ENCODE measurements around the gene QPRT. TPM values are rescaled to one million over a fixed set of nuclear protein-coding genes. Genes with fewer than 3 reads are reported as not detected.
"Not testable (repeated sequence)": the region's sequence is repeated elsewhere in the genome, so short reads cannot be mapped to it uniquely, and the experiment has no call there.

QPRT gene
- total RNA-seq, 1 donor from 2014 or later: 20.7 TPM

DNA sequence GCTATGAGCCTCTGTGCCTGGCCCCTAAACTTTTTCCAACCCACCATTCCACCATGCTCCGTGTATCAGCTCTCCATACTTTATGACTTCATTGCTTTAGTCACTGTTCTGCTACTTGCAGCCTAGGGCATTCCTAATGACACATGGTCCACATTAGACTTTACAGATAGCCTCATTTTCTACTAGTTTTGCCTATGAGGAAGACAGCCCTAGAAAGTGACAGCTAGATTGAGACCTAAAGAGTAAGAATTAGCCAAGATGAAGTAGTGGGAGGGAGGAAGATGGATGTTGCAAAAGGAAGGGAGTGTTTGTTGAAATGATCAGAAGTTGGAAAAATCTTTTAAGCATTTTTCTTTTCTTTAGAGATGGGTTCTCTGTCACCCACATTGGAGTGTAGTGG is 55.8 kb downstream of the QPRT start:
- no peak overlapping the region for H3K27ac Mint-ChIP-seq (ENCODE audit: unreplicated experiment)
- H3K4me3 Mint-ChIP-seq (ENCODE audit: unreplicated experiment): no peak overlapping the region
- peaks cover 36% of the 10 kb centered on the region for H3K27me3 Mint-ChIP-seq (ENCODE audit: low read depth)
- H3K4me1 Mint-ChIP-seq (ENCODE audit: low read depth): no peaks in the 10 kb centered on the region
- no peak for DNase-seq (ENCODE audit: low spot score)
- H3K9me3 Mint-ChIP-seq (ENCODE audit: low read depth): no peaks in the 10 kb centered on the region
- no peaks in the 10 kb centered on the region for H3K36me3 Mint-ChIP-seq (ENCODE audit: low read depth)
- TF ChIP-seq, protein P1, sequence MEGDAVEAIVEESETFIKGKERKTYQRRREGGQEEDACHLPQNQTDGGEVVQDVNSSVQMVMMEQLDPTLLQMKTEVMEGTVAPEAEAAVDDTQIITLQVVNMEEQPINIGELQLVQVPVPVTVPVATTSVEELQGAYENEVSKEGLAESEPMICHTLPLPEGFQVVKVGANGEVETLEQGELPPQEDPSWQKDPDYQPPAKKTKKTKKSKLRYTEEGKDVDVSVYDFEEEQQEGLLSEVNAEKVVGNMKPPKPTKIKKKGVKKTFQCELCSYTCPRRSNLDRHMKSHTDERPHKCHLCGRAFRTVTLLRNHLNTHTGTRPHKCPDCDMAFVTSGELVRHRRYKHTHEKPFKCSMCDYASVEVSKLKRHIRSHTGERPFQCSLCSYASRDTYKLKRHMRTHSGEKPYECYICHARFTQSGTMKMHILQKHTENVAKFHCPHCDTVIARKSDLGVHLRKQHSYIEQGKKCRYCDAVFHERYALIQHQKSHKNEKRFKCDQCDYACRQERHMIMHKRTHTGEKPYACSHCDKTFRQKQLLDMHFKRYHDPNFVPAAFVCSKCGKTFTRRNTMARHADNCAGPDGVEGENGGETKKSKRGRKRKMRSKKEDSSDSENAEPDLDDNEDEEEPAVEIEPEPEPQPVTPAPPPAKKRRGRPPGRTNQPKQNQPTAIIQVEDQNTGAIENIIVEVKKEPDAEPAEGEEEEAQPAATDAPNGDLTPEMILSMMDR (IDR thresholded peaks at IDR 0.05): no peak

GRCh38 chr16:29736112-29736511 is 57.1 kb downstream of the QPRT start:
- Mint-ChIP-seq H3K4me1 (ENCODE audit: low read depth) (no peaks in the 10 kb centered on the region), H3K27me3 (ENCODE audit: low read depth) (peaks cover 39% of the 10 kb centered on the region), H3K9me3 (ENCODE audit: low read depth) (no peaks in the 10 kb centered on the region), H3K27ac (ENCODE audit: unreplicated experiment) (no peak overlapping the region), H3K4me3 (ENCODE audit: unreplicated experiment) (no peak overlapping the region), H3K36me3 (ENCODE audit: low read depth) (no peaks in the 10 kb centered on the region)
- TF ChIP-seq, protein P1 (IDR thresholded peaks at IDR 0.05): no peak
- no peak for DNase-seq (ENCODE audit: low spot score)

GRCh38 chr16:29736764-29737163 is 57.8 kb downstream of the QPRT start:
- no peak for DNase-seq (ENCODE audit: low spot score)
- Mint-ChIP-seq H3K36me3 (ENCODE audit: low read depth) (no peaks in the 10 kb centered on the region), H3K27ac (ENCODE audit: unreplicated experiment) (no peak overlapping the region), H3K27me3 (ENCODE audit: low read depth) (peaks cover 43% of the 10 kb centered on the region), H3K9me3 (ENCODE audit: low read depth) (no peaks in the 10 kb centered on the region), H3K4me1 (ENCODE audit: low read depth) (no peaks in the 10 kb centered on the region), H3K4me3 (ENCODE audit: unreplicated experiment) (no peak overlapping the region)
- TF ChIP-seq, protein P1 (IDR thresholded peaks at IDR 0.05): no peak

DNA sequence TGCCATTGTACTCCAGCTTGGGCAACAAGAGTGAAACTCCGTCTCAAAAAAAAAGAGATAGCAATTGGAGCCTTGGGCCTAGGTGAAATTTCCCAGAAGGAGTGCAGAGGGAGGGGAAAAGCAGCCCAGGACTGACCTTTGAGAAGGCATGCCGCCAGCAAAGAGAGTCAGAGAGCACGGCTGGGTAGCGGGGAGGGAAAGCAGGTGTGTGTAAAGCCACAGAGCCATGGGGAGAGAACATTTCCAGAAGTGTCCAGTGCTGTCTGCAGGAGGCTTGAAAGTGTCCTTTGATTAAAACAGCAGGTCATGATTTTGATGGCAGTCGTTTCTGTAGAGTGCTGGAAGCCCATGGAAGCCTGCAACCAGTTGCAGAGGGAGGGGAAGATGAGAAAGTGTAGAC is 58.7 kb downstream of the QPRT start:
- no peaks in the 10 kb centered on the region for H3K9me3 Mint-ChIP-seq (ENCODE audit: low read depth)
- no peaks in the 10 kb centered on the region for H3K4me1 Mint-ChIP-seq (ENCODE audit: low read depth)
- H3K36me3 Mint-ChIP-seq (ENCODE audit: low read depth): no peaks in the 10 kb centered on the region
- peak; percentile 37 for DNase-seq (ENCODE audit: low spot score)
- H3K27ac Mint-ChIP-seq (ENCODE audit: unreplicated experiment): no peak overlapping the region
- no peak overlapping the region for H3K4me3 Mint-ChIP-seq (ENCODE audit: unreplicated experiment)
- H3K27me3 Mint-ChIP-seq (ENCODE audit: low read depth): peaks cover 44% of the 10 kb centered on the region
- TF ChIP-seq, protein P1 (IDR thresholded peaks at IDR 0.05): no peak

- Mint-ChIP-seq H3K27ac (ENCODE audit: unreplicated experiment) (no peak overlapping the region), H3K27me3 (ENCODE audit: low read depth) (peaks cover 44% of the 10 kb centered on the region), H3K4me3 (ENCODE audit: unreplicated experiment) (no peak overlapping the region)
These were observed 59.5 kb downstream of the QPRT start for GRCh38 chr16:29738514-29738913.

DNA sequence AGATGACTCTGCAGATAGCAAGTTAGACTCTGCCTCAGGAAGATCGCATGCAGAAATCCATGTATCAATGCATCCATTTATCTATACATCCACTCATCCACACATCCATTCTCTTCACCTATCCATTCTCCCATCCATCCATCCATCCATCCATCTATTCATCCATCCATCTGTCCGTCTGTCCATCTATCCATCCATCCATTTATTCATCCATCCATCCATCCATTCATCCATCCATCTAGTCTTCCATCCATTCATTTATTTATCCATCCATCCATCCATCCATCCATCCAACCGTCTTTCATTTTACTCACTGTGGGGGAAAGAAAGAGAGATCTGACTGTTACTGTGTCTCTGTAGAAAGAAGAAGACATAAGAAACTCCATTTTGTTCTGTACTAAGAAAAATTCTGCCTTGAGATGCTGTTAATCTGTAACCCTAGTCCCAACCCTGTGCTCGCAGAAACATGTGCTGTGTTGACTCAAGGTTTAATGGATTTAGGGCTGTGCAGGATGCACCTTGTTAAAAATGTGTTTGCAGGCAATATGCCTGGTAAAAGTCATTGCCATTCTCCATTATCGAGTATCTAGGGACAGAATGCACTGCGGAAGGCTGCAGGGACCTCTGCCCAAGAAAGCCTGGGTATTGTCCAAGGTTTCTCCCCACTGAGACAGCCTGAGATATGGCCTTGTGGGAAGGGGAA is 61.1 kb downstream of the QPRT start:
- not testable (repeated sequence) for DNase-seq (ENCODE audit: low spot score); H3K4me1 Mint-ChIP-seq (ENCODE audit: low read depth); H3K9me3 Mint-ChIP-seq (ENCODE audit: low read depth); H3K4me3 Mint-ChIP-seq (ENCODE audit: unreplicated experiment); H3K36me3 Mint-ChIP-seq (ENCODE audit: low read depth); H3K27ac Mint-ChIP-seq (ENCODE audit: unreplicated experiment)
- peaks cover 39% of the 10 kb centered on the region for H3K27me3 Mint-ChIP-seq (ENCODE audit: low read depth)

More at GRCh38 chr16:29738514-29738913, 59.5 kb downstream of the QPRT start:
- H3K36me3 Mint-ChIP-seq (ENCODE audit: low read depth): no peaks in the 10 kb centered on the region
- no peaks in the 10 kb centered on the region for H3K9me3 Mint-ChIP-seq (ENCODE audit: low read depth)
- DNase-seq (ENCODE audit: low spot score): no peak
- TF ChIP-seq, protein P1 (IDR thresholded peaks at IDR 0.05): no peak
- H3K4me1 Mint-ChIP-seq (ENCODE audit: low read depth): no peaks in the 10 kb centered on the region

GRCh38 chr16:29740630-29741015 is 61.6 kb downstream of the QPRT start:
- H3K4me1 Mint-ChIP-seq (ENCODE audit: low read depth); H3K27ac Mint-ChIP-seq (ENCODE audit: unreplicated experiment); H3K4me3 Mint-ChIP-seq (ENCODE audit: unreplicated experiment); H3K9me3 Mint-ChIP-seq (ENCODE audit: low read depth); H3K36me3 Mint-ChIP-seq (ENCODE audit: low read depth); DNase-seq (ENCODE audit: low spot score): not testable (repeated sequence)
- H3K27me3 Mint-ChIP-seq (ENCODE audit: low read depth): peaks cover 38% of the 10 kb centered on the region
